SKM-1 treated with dmso at 0.1 percent for 144 hours (cell line): ENCODE data around the gene TMEM62.
"Not testable (repeated sequence)": the region's sequence is repeated elsewhere in the genome, so short reads cannot be mapped to it uniquely, and the experiment has no call there.

Source experiments
- DNase-seq: peaks from one replicate; lab custom pipeline; 2025; ENCODE audit not compliant: unreplicated experiment; lab: John Stamatoyannopoulos, UW

TMEM62 gene

DNA sequence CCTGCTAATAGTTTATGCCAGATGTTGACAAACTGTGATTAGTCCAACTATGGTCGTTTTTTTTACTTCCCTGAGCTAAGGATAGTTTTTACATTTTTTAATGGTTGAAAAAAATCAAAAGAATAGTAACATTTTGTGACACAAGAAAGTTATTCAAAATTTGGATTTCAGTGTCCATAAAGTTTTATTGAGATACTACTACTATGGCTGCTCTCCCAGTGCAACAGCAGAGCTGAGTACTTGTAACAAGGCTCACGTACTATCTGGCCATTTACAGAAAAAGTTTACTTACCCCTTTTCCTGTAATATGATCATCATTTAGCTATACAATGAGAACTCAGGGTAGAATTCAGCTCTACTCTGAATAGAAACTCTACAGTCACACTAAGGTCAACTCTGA lies 11.5 kb upstream of the TMEM62 start:
- DNase-seq = no peak

DNA sequence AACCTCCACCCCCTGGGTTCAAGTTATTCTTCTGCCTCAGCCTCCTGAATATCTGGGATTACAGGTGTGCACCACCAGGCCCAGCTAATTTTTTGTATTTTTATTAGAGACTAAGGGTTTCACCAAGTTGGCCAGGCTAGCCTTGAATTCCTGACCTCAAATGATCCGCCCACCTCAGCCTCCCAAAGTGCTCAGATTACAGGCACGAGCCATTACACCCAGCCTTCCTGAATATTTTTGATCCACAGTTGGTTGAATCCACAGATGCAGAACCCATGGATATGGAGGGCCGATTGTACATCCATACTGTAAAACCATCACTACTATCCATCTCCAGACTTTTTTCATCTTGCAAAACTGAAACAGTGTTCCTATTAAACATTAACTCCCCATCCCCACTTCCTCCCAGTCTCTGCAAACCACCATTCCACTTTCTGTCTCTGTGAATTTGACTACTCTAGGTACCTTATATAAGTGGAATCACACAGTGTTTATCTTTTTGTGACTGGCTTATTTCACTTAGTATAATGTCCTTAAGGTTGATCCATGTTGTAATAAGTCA lies 8.2 kb upstream of the TMEM62 start:
- no peak for DNase-seq

DNA sequence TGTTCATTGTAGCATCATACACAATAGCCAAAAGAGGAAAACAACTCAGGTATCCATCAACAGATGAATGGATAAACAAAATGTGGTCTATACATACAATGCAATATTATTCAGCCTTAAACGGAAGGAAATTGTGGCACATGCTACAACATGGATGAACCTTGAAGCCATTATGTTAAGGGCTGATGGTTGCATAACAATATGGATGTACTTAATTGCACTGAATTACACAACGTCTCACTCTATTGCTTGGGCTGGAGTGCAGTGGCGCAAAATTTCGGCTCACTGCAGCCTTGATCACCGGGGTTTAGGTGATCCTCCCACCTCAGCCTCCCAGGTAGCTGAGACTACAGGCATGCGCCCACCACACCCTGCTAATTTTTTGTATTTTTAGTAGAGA lies 7.0 kb upstream of the TMEM62 start:
- DNase-seq = peak; percentile 50

DNA sequence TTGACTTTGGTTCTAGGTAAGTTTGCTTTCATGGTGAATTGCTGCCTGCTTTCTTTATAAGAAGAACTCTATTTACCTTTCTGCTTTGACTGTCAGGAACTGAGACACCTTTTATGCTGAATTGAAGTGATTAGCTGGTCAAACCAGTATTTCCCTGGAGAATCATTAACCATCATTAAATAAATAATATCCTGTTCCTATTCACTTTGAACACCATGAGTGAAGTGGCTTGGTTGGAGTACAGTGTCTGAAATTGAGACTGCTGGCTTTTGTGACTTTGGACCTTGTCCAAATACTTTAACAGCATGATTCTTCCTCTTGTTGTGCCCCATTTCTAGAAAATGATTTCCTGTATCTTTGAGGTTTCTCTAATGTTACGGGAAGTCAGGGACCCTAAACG lies 5.6 kb upstream of the TMEM62 start:
- DNase-seq = no peak

DNA sequence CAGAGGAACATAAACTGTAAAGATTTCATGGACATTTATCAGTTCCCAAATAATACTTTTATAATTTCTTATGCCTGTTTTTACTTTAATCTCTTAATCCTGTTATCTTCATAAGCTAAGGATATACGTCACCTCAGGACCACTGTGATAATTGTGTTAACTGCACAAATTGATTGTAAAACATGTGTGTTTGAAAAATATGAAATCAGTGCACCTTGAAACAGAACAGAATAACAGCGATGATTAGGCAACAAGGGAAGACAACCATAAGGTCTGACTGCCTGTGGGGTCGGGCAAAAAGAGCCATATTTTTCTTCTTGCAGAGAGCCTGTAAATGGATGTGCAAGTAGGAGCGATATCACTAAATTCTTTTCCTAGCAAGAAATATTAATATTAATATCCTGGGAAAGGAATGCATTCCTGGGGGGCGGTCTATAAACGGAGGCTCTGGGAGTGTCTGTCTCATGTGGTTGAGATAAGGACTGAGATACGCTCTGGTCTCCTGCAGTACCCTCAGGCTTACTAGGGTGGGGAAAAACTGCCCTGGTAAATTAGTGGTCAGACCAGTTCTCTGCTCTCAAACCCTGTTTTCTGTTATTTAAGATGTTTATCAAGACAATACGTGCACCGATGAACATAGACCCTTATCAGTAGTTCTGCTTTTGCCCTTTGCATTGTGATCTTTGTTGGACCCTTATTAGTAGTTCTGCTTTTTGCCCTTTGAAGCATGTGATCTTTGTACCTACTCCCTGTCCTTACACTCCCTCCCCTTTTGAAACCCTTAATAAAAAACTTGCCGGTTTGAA lies 5.0 kb upstream of the TMEM62 start:
- DNase-seq = not testable (repeated sequence)

DNA sequence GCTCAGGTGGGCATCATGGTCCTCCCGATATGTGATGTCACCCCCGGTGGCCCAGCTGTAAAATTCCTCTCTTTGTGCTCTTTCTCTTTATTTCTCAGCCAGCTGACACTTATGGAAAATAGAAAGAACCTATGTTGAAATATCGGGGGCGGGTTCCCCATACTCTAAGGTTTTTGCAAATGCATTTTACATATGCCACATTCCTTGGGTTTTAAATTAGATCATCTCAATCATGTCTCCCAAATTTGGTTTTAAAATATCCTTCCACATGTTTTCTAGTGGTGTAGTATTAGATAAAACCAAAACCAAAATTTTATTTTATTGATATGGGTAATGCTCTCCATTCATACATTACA lies 4.4 kb upstream of the TMEM62 start:
- no peak for DNase-seq

DNA sequence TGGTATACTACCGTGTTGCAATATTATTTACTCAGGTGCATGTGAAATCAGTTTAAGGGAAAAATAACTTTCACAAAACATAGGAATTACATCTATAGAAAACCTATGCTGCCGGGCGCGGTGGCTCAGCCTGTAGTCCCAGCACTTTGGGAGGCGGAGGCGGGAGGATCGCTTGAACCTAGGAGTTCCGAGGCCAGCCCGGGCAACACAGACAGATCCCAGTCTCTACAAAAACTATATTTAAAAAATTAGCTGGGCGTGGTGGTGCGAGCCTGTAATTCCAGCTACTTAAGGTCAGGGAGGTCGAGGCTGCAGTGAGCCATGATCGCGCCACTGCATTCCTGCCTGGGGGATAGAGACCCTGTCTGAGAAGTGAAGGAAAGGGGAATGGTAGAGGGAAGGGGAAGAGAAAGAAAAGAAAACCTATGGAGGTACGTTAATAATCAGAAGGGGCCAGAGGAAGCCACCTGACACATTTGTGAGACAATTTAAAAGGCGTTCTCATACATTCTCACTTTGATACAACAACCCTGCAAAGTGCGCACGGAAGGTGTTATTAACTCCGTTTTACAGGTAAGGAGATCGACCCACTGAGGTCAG lies 456 bp upstream of the TMEM62 start:
- no peak for DNase-seq

DNA sequence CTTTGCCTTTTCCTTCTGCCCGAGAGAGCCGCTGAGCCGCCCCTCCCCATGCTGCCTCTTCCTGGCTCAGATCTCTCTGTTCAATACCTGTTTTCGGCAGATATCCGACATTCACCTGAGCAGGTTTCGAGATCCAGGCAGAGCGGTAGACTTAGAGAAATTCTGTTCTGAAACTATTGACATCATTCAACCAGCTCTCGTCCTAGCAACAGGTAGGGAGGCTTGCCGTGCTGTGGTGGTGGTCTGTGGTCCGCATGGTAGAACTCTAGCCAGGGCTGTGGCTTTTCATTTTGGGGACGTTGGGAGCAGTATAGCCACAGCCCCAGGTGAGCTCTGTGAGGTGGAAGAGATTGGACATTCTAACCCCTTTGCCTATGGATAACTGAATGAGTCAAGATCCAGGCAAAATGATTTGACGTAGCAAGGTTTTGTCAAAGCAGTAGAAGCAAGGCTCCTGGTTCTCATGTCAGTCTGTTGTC lies 810 bp downstream of the TMEM62 start:
- DNase-seq = no peak

DNA sequence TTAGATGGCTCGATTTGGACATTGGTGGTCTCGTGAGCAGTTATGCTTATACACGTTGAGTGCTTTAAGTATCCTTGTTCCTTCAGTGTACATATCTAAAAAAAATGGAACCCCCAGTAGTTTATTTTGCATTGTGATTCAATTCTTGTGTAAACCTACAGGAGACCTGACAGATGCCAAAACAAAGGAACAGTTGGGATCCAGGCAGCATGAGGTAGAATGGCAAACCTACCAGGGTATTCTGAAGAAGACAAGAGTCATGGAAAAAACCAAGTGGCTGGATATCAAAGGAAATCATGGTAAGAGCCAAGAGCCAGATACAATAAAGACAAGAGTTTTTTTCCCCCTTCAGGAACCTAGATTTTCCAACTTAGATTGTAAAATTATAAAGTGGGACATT lies 2.0 kb downstream of the TMEM62 start:
- DNase-seq = no peak

DNA sequence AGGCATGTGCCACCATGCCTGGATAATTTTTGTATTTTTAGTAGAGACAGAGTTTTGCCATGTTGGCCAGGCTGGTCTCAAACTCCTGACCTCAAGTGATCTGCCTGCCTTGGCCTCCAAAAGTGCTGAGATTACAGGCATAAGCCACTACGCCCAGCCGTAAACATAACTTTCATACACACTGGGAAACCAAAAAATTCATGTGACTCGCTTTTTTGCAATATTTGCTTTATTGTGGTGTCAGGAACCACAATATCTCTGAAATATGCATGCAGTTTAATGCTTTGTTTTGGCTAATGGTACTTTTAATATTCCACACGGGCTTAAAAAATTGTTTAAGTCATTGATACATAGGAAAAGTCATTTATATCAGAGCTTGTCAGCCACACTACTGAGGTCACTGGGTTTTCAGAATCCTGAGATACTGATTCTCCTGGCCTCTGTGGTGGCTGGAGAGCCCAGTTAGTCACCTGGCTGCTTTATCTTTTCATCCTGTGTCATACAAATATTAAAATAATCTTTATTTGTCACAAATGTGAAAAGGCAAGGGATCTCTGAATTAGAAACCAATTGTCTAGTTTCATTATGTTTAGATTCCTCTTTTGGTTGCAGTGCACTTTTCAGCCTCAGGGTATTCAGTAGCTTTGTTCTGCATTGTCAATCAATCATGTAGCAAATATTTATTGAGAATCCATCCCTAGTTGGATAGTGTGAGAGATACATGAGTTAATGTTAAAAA lies 10.0 kb downstream of the TMEM62 start:
- DNase-seq = no peak

DNA sequence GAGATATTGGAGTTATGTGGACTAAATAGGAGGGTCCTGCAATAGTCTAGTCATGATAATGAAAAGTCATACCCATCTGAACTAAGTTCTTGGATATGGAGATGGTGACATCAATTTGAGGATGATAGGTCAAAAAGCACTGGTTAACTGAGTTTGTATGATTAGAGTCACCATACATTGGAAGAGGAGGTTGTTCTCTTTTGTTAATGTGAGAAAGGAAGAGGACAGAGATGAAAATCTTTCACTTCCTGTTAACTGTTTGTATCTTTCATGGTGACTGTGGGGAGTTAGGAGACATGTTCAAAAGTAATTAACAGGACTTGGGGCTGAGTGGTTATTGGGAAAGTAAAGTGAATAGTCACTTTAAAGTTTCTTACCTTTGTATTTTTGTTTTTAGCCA lies 11.1 kb downstream of the TMEM62 start:
- no peak for DNase-seq

DNA sequence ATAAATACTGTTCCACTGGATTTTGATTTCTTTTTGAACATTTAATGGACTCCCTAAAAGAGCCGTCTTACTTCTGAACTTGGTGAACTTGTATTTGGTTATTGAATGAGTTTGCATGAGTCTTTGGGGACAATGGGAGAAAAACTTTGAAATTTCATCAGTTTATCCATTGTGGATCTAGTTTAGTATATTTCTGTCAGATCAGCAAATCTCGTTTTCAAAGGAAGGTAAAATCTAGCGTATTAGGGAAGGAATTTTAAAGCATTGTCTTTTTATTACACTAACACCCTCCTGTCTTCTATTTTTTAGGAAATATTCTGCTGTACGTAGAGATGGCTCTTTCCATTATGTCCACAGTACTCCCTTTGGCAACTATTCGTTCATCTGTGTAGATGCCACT lies 12.8 kb downstream of the TMEM62 start:
- no peak for DNase-seq

DNA sequence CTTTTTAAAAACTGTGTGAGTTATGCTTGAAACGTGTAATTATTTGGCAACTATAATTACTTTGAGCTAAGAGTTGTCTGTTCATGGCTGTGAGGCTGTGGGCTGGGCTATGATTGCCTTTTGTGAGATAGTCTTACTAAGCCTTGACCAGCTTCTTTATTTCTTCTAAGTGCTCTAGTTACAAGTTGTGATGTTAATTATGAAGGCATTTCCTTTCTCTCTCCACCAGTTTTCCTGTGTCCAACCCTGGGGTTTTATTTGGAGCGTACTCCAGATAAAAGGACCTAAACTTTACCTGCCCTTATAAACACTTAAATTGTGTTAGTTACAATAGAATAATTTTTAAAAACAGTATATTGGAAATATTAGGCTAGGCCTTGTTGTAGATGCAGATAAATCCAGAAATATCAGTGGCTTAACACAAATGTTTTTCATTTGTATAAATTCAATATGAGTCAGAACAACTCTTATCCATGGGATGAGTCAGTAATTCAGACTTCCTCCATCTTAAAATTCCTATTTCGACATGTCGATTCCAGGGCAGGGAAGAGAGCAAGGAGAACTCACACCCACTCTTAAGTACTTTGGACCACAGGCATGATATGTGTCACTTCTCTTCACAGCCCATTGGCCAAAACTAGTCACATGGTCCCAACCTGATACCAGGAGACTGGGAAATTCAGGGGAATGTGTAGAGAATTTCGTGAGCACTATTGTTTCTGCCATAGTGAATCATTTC lies 17.0 kb downstream of the TMEM62 start:
- DNase-seq = no peak

DNA sequence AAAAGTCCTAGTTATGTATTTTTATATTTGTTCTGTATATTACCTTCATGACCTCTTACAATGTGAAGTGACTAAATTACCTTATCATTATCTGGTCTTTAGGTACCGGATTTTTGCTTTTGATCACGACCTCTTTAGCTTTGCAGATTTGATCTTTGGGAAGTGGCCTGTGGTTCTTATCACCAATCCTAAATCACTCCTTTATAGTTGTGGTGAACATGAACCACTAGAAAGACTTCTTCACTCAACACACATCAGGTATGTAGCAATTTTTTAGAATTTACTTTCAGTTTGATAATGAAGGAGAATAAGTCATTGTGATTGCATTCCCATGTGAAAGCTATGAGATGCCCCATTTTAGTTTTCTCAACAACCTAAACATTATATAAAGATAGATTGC lies 18.3 kb downstream of the TMEM62 start:
- no peak for DNase-seq

DNA sequence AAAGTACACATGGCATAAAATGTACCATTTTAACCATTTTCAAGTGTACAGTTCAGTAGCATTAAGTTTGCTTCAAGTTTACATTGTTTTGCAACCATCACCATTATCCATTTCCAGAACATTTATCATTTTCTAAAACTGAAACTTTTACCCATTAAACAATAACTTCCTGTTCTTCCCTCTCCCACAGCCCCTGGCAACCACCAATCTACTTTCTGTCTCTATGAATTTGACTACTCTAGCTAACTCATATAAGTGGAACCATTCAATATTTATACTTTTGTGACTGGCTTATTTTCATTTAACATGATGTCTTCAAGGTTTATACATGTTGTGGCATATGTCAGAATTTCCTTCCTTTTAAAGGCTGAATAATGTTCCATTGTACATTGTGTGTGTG lies 19.9 kb downstream of the TMEM62 start:
- no peak for DNase-seq

DNA sequence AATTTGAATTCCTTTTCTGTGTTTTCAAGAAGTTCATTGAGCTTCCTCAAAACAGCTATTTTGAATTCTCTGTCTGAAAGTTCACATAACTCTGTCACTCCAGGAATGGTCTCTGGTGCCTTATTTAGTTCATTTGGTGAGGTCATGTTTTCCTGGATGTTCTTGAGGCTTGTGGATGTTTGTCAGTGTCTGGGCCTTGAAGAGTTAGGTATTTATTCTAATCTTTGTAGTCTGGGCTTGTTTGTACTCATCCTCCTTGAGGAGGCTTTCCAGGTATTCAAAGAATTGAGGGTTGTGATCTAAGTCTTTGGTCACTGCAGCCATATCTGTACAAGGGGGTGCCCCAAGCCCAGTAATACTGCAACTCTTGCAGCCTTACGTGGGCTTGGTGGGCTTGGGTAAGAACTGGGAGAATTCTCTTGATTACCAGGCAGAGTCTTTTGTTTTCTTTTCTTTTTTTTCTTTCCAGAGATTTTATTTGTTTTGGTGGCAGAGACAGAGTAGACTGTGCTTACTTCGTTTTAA lies 32.5 kb downstream of the TMEM62 start:
- no peak for DNase-seq

DNA sequence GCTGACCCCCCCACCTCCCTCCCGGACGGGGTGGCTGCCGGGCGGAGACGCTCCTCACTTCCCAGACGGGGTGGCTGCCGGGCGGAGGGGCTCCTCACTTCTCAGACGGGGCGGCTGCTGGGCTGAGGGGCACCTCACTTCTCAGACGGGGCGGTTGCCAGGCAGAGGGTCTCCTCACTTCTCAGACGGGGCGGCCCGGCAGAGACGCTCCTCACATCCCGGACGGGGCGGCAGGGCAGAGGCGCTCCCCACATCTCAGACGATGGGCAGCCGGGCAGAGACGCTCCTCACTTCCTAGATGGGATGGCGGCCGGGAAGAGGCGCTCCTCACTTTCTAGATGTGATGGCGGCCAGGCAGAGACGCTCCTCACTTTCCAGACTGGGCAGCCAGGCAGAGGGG lies 33.9 kb downstream of the TMEM62 start:
- DNase-seq = not testable (repeated sequence)

DNA sequence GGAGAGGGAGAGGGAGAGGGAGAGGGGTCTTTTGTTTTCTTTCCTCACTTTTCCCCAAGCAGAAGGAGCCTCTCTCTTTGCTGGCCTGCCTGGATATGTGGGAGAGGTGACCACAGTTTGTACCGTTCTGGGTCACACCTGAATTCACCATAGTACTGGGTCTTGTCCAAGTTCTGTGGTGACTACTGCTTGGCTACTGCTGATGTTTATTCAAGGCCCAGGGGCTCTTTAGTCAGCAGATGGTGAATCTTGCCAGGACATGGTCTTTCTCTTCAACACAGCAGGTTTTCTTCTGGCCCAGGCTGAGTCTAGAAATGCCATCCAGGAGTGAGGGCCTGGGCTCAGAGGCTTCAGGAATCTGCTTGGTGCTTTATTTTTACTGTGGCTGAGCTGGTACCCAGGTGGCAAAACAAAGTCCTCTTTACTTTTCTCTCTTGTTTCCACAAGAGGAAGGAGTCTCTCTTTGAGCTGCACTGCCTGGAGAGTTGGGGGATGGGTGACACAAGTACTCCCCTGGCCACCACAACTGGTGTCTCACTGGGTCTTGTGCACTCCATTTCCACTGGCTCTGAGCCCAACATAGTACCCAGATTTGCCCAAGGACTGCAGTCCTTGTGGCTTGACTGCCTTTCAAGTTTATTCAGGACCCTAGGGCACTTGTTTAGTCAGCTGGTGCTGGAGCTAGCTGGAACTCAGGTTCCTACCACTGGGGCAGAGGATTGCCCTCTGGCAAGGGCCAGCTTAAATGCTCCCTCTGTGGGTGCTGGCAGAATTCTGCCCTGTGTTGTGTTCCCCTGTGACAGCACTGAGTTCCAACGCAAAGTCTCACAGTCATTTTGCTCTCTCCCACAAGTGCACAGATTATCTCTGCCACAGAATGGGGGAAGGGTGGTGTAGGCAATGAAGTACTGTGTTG lies 35.1 kb downstream of the TMEM62 start:
- DNase-seq = no peak

DNA sequence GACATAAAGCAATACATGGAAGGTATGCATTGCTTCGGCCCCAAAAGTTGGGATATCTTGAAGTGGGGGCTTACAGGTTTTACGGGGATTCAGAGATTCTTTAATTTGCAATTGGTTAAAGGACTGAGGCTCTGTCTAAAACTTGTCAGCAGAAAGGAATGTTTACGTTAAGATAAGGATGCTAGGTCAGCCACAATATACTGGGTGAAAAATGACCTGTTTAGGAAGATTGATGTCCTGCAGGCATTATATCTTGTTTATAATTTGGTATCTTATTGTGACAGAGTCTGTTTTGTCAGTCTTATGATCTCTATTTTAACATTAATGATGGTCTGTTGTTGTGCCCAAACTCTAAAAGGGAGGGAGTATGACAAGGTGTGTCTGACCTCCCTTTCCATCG lies 36.5 kb downstream of the TMEM62 start:
- no peak for DNase-seq
